ENCODE data around the gene VPS26B.
"Not testable (repeated sequence)": the region's sequence is repeated elsewhere in the genome, so short reads cannot be mapped to it uniquely, and the experiment has no call there.

Gene VPS26B

DNA sequence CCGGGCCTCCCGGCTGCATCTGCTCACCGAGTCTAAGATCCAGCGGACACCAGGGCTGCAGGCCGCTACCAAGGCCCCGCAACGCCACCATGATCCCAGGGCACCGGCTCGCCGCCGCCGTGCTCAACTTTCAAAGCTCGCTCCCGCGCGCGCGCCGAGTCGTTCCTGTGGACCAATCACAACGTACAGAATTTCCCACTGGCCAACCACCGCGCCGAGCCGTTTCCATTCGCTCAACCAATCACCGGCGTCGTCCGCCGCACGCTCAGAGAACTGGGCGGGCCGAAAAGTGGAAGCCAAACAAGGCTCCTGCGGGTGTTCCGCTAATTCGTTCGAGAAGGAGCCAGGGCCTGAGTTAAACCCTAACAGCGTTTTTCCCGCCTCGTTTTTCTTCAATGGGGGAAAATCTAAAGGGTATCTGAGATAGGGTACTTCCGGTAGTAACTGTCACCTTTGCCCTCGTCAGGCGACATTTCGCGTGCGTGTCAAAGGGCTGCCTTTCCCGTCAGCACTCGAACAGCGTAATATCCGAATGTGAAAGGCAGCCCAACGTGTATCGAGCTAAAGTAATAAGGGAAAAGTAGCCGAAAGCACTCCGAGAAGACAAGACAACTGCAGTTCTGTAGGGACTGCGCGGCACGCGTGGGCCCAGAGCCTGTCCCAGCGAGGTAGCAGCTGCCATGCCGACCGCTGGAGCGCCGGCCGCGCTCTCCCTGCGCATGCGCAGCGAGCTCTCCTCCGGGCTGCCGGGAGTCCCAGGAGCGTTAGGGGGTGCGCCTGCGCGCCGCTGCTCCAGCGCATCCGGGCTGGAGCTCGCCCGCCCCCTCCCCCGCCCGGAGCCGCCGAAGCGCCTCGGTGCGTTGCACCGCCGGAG lies at the start of gene VPS26B, which contains the start of gene NCAPD3:
VPS26B (plus strand) TSS at position 836 of the 874 bp plus-strand sequence. CDS start 452 bp downstream, outside the sequence.
NCAPD3 (minus strand) TSS at position 132 of the 874 bp plus-strand sequence; CDS start at position 91, 41 bp downstream.
- peak; percentile 99 for DNase-seq (ENCODE audit: low spot score)

- DNase-seq (ENCODE audit: low spot score): no peak
These were observed 48.2 kb upstream of the VPS26B start for GRCh38 chr11:134176284-134176683.

GRCh38 chr11:134178032-134178674 lies 46.3 kb upstream of the VPS26B start:
- DNase-seq (ENCODE audit: low spot score): no peak

DNA sequence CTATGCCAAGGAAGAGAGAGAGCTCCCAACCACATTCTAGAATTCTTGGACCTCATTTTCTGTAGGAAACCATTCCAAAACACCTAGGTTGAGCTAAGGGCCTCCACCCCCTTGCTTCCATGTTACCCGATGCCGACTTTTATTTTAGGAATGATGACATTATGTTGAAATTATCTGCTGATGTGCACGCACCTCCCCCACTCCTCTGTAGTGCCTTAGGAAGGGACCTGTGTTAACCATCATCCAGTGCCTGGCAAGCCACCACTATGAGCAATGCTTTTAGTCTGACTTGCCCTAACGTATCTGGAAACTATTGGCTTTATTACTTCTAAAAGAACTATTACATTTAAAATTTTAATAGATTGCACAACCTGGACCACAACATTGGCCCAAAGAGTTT lies 42.8 kb upstream of the VPS26B start:
- DNase-seq (ENCODE audit: low spot score): peak; percentile 55

DNA sequence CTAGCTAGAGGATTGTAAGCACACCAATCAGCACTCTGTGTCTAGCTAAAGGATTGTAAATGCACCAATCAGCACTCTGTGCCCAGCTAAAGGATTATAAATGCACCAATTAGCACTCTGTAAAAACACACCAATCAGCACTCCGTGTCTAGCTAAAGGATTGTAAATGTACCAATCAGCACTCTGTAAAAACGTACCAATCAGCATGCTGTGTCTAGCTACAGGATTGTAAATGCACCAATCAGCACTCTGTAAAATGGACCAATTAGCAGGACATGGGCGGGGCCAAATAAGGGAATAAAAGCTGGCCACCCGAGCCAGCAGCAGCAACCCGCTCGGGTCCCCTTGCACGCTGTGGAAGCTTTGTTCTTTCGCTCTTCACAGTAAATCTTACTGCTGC lies 36.4 kb upstream of the VPS26B start:
- DNase-seq (ENCODE audit: low spot score): not testable (repeated sequence)

DNA sequence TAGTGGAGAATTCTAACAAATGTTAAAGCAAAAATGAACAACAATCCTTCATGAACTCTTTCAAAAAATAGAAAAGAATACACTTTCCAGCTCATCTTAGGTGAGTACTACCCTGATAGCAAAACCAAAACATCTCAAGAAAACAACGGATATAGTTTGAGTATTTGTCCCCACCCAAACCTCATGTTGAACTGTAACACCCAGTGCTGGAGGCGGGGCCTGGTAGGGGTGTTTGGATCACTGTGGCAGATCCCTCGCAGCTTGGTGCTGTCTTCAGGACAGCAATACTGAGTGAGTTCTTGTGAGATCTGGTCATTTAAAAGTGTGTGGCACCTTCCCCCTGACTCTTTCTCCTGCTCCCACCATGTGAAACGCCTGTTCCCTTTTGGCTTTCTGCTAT lies 27.7 kb upstream of the VPS26B start:
- DNase-seq (ENCODE audit: low spot score): no peak

GRCh38 chr11:134199531-134199930 lies 24.9 kb upstream of the VPS26B start:
- no peak for DNase-seq (ENCODE audit: low spot score)

DNA sequence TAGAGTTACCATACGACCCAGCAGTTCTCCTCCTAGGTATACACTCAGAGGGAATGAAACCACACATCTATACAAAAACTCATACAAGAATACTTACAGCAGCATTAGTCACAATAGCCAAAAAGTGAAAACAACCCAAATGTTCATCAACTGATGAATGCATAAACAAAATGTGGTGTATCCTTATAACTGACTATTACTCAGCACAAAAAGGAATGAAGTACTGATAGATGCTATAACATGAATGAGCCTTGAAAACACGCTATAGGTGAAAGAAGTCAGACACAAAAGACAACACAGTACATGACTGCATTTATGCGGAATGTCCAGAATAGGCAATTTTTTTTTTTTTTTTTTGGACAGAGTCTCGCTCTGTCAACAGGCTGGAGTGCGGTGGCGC lies 23.8 kb upstream of the VPS26B start:
- no peak for DNase-seq (ENCODE audit: low spot score)

DNA sequence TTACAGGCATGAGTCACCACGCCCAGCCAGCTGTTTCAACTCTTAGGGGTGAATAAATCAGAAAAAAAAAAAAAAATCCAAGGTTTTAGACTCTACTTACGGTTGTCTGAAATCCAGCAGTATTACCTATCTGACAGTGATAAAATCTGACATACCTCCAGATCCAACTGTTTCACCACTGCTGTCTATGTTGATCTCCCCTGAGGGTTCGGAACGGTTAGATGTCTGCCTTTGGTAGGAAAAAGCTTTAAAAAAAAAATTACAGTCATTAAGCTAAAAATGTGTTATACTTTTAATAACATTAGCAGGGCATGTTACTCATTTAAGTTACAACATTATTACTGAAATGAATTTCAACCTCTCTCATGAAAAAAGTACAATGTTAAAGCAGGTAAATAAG lies 21.8 kb upstream of the VPS26B start:
- no peak for DNase-seq (ENCODE audit: low spot score)

DNA sequence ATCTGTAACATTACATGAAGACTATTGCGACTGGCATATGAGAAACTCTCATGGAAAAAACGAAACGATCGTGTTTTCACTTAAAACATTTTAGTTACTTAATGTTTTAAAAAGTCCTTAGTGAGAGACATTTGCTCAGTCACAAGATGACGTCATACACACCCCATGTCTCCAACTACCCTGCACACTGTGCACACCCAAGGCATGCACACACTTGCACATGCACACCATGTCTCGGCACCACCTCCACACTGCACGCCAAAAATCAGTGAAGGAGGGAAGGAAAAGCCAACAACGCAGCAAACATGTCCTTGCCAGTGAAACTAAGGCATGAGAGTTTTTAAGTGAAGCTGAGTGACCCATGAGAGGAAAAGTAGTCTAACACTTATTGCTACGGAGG lies 18.7 kb upstream of the VPS26B start:
- no peak for DNase-seq (ENCODE audit: low spot score)

- DNase-seq (ENCODE audit: low spot score): no peak
These were observed 18.3 kb upstream of the VPS26B start for GRCh38 chr11:134206185-134206584.

- DNase-seq (ENCODE audit: low spot score): no peak
These were observed 16.8 kb upstream of the VPS26B start for GRCh38 chr11:134207538-134208239.

DNA sequence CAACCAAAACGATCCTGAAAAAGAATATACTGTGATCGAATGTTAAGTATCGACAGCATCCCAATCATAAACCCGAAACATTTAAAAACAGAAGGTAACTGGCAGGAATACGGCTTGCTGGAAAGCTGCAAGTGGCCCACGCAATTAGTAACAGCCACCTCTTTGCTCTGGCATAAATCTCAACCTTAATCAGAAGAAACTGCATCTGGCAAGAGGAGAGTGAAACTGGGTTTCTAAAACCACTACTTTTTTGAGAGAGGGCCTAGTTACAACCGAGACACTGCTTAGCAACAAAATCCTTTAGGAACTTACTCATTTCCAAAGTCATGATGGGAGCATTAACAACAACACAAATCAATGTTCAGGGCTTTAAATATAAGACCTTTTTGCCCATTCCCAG lies 8.6 kb upstream of the VPS26B start:
- no peak for DNase-seq (ENCODE audit: low spot score)

DNA sequence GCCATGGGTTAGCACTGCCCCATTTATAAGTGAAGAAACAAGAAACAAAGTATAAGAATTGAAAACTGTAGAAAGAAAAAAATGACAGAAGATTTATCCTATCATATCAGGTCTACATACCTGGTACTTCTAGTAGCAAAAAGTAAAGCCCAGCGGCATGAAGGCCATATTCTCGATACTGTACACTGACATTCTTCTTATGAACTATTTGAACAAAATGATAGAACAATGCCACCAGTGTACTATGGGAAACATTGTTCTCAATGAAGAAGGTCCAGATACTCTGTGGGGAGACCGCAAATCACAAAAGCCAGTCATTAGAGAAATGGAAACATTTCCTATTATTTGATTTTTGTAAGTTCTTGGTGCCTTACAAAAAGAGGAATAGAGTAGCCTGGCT lies 7.7 kb upstream of the VPS26B start:
- DNase-seq (ENCODE audit: low spot score): no peak

DNA sequence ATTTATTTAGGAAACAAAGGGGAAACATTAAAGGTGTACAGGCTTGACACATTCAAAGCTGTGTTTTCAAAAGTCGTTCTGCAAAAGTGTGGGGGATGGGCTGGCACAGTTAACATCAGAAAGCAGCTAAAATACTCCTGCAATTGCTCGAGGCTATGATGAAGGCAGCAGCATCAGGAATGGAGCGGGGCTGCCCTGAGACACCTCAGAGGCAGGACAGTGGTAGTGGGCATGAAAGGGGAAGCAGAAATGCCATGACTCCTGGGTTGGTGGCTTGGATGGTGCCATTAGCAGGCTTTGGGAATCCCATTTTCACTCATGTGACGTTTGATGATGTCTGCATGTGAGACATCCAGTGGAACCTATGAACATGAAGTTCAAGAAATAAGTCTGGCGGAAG lies 1.4 kb upstream of the VPS26B start:
- no peak for DNase-seq (ENCODE audit: low spot score)

GRCh38 chr11:134224710-134225664 lies 516 bp downstream of the VPS26B start:
- DNase-seq (ENCODE audit: low spot score): peak; percentile 22

- DNase-seq (ENCODE audit: low spot score): no peak
These were observed 2.4 kb downstream of the VPS26B start for GRCh38 chr11:134226806-134227325.

GRCh38 chr11:134228625-134229024 lies 4.2 kb downstream of the VPS26B start:
- peak; percentile 79 for DNase-seq (ENCODE audit: low spot score)

- peak; percentile 15 for DNase-seq (ENCODE audit: low spot score)
These were observed 4.8 kb downstream of the VPS26B start for GRCh38 chr11:134229126-134229790.

- DNase-seq (ENCODE audit: low spot score): no peak
These were observed 5.9 kb downstream of the VPS26B start for GRCh38 chr11:134230339-134230738.

Measured in AG08395 (cell line).